ENCODE measurements around the gene ALPG.

- TF ChIP-seq CTCF (IDR thresholded peaks at IDR 0.05; ENCODE audit: borderline replicate concordance, extremely low read depth, low read length, poor library complexity, severe bottlenecking) (no peak), EZH2 (IDR thresholded peaks at IDR 0.05; ENCODE audit: borderline replicate concordance, low read depth, low read length, severe bottlenecking) (no peak)
Observed at GRCh38 chr2:232368311-232368731, 38.3 kb upstream of the ALPG start.

All from DND-41 (cell line).